ENCODE data around the gene CLTRN. TPM values are rescaled to one million over a fixed set of nuclear protein-coding genes. Genes with fewer than 3 reads are reported as not detected.

Gene CLTRN
- total and polyA plus RNA-seq, 2 donors (not counting 3 experiments of a cell fraction or from before 2014, with no cell fraction given) = 0.04 TPM; not detected in 1

- Histone ChIP-seq H3K4me1 (ENCODE audit: control insufficient read depth, extremely low read depth, insufficient read depth, low read length) (peaks cover 9% of the 10 kb centered on the region), H3K9me3 (replicated peaks; ENCODE audit: control insufficient read depth, insufficient read depth, low read length) (no peaks in the 10 kb centered on the region), H3K9me1 (replicated peaks; ENCODE audit: control insufficient read depth, extremely low read depth, insufficient read depth, low read length) (no peaks in the 10 kb centered on the region), H4K20me1 (replicated peaks; ENCODE audit: control insufficient read depth, extremely low read depth, insufficient read depth, low read length) (no peaks in the 10 kb centered on the region), H2AFZ (ENCODE audit: low read depth, low read length) (peak overlapping the region; percentile 3), H3K27me3 (ENCODE audit: control insufficient read depth in 2 of 2, insufficient read depth in 2 of 2, low read length in 2 of 2) (no peaks in the 10 kb centered on the region), H3K36me3 (ENCODE audit: control insufficient read depth in 2 of 2, extremely low read depth in 1 of 2, insufficient read depth in 2 of 2, low read length in 2 of 2) (no peaks in the 10 kb centered on the region), H3K4me2 (ENCODE audit: insufficient read depth, low read length) (no peak overlapping the region), H3K9ac (replicated peaks; ENCODE audit: extremely low read depth, insufficient read depth, low read length) (no peak overlapping the region), H3K4me3 (replicated peaks in 1 of 3; ENCODE audit: insufficient read depth in 1 of 3, low read depth in 1 of 3, low read length in 3 of 3) (no peak overlapping the region), H3K27ac (ENCODE audit: insufficient read depth, low read depth, low read length) (no peak overlapping the region), H3K79me2 (ENCODE audit: control insufficient read depth, insufficient read depth, low read length) (no peaks in the 10 kb centered on the region)
- no peak for TF ChIP-seq EZH2 (IDR thresholded peaks at IDR 0.05; ENCODE audit: borderline replicate concordance, low read depth, low read length, severe bottlenecking)
- TF ChIP-seq FOS (IDR thresholded peaks at IDR 0.05; ENCODE audit: borderline replicate concordance, insufficient read depth, low read length) = peak; percentile 7
- DNase-seq (ENCODE audit: low read depth, low spot score) (peak; percentile 80), FAIRE-seq (peak; percentile 8)
- no TSS peak for BruUV-seq (replicated peaks)
- dilution Hi-C loops (cut with MboI; ENCODE audit: extremely low pct_ligation_motif_present, low sequenced_read_pairs) = no loop called here
- CTCF ChIA-PET = interaction anchor here (0.8 to 1.4 kb wide), 4 partner anchors 12 to 22 kb away, joined by 3 to 12 read pairs (median 3); no protein-coding TSS in a partner anchor
- POLR2A ChIA-PET = no interaction called here
- intact Hi-C loops (cut with micrococcal nuclease) = loop anchor here (10.0 kb wide), 1 partner anchor 65 kb away; no protein-coding TSS in a partner anchor
These were observed 84.5 kb downstream of the CLTRN start for GRCh38 chrX:15579778-15580747.

Other genes with a start within 250 kb of the CLTRN start
- gene PIR, start 171.5 kb downstream of the CLTRN start, total RNA-seq = 92.1 and 108 TPM in 2 replicates
- 58.4 and 89.0 TPM in 2 replicates for gene PIR, start 171.5 kb downstream of the CLTRN start, polyA plus RNA-seq
- 86.0 and 105 TPM in 2 replicates for gene BMX, start 164.0 kb downstream of the CLTRN start, total RNA-seq
- 42.9 and 49.8 TPM in 2 replicates for gene BMX, start 164.0 kb downstream of the CLTRN start, polyA plus RNA-seq
- not detected in 2 replicates for gene ACE2, start 63.8 kb downstream of the CLTRN start, total RNA-seq
- not detected in 2 replicates for gene ACE2, start 63.8 kb downstream of the CLTRN start, polyA plus RNA-seq
- gene CA5B, start 73.5 kb upstream of the CLTRN start, total RNA-seq = 5.0 and 5.6 TPM in 2 replicates
- gene CA5B, start 73.5 kb upstream of the CLTRN start, polyA plus RNA-seq = 1.8 and 2.3 TPM in 2 replicates
- 8.1 and 9.4 TPM in 2 replicates for gene ZRSR2, start 125.7 kb upstream of the CLTRN start, total RNA-seq
- 2.4 and 3.3 TPM in 2 replicates for gene ZRSR2, start 125.7 kb upstream of the CLTRN start, polyA plus RNA-seq
- 25.0 and 37.3 TPM in 2 replicates for gene AP1S2, start 190.0 kb upstream of the CLTRN start, total RNA-seq
- 12.5 and 21.0 TPM in 2 replicates for gene AP1S2, start 190.0 kb upstream of the CLTRN start, polyA plus RNA-seq